ENCODE measurements around the gene ARL13B. TPM values are rescaled to one million over a fixed set of nuclear protein-coding genes. Genes with fewer than 3 reads are reported as not detected.
"Not testable (repeated sequence)": the region's sequence is repeated elsewhere in the genome, so short reads cannot be mapped to it uniquely, and the experiment has no call there.

ARL13B gene
- total RNA-seq, 1 donor from 2014 or later, result 12.2 TPM

DNA sequence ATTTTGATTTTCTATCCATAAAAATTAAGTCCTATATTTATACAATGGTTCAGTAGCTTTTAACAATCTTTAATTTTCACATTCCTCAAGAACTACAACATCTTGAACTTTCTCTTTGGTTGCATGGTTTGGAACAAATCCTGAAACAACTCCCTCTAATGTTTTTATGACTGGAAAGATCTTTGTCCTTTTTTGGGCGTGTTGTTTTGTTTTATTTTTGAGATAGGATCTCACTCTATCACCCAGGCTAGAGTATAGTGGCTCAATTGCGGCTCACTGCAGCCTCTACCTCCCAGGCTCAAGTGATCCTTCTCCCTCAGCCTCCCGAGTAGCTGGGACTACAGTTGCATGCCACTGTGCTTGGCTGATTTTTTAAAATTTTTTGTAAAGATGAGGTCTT lies 44.4 kb downstream of the ARL13B start:
- peak overlapping the region; percentile 38 for H3K27ac Mint-ChIP-seq (ENCODE audit: unreplicated experiment)
- H3K27me3 Mint-ChIP-seq (ENCODE audit: low read depth), result no peaks in the 10 kb centered on the region
- H3K9me3 Mint-ChIP-seq (ENCODE audit: low read depth), result no peaks in the 10 kb centered on the region
- TF ChIP-seq, protein P1, sequence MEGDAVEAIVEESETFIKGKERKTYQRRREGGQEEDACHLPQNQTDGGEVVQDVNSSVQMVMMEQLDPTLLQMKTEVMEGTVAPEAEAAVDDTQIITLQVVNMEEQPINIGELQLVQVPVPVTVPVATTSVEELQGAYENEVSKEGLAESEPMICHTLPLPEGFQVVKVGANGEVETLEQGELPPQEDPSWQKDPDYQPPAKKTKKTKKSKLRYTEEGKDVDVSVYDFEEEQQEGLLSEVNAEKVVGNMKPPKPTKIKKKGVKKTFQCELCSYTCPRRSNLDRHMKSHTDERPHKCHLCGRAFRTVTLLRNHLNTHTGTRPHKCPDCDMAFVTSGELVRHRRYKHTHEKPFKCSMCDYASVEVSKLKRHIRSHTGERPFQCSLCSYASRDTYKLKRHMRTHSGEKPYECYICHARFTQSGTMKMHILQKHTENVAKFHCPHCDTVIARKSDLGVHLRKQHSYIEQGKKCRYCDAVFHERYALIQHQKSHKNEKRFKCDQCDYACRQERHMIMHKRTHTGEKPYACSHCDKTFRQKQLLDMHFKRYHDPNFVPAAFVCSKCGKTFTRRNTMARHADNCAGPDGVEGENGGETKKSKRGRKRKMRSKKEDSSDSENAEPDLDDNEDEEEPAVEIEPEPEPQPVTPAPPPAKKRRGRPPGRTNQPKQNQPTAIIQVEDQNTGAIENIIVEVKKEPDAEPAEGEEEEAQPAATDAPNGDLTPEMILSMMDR (IDR thresholded peaks at IDR 0.05), result no peak
- H3K4me1 Mint-ChIP-seq (ENCODE audit: low read depth), result peaks cover 6% of the 10 kb centered on the region
- DNase-seq (ENCODE audit: low spot score), result no peak
- H3K4me3 Mint-ChIP-seq (ENCODE audit: unreplicated experiment), result no peak overlapping the region
- H3K36me3 Mint-ChIP-seq (ENCODE audit: low read depth), result no peaks in the 10 kb centered on the region

DNA sequence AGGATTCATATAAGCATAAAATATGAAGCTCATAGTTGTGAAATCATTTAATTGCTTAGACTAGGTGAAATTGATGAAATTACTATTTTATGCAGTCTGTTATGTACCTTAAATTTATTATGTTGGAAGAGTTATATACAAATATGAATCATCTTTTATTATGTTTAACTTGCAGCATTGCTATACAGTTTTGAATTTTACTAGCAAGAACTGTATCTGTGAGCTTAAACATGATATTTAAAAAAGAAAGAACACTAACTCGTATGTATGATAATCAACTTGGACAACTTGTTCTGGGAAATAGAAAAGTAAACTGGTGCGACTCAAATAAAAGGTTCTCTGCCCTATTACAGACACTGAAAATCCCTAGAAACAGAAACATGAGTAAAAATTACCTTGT lies 46.7 kb downstream of the ARL13B start:
- Mint-ChIP-seq H3K4me1 (ENCODE audit: low read depth) (peaks cover 6% of the 10 kb centered on the region), H3K27ac (ENCODE audit: unreplicated experiment) (no peak overlapping the region), H3K36me3 (ENCODE audit: low read depth) (peaks cover 1% of the 10 kb centered on the region), H3K27me3 (ENCODE audit: low read depth) (no peaks in the 10 kb centered on the region), H3K4me3 (ENCODE audit: unreplicated experiment) (no peak overlapping the region), H3K9me3 (ENCODE audit: low read depth) (peaks cover under 1% of the 10 kb centered on the region)
- no peak for DNase-seq (ENCODE audit: low spot score)
- TF ChIP-seq, protein P1 (IDR thresholded peaks at IDR 0.05), result no peak

DNA sequence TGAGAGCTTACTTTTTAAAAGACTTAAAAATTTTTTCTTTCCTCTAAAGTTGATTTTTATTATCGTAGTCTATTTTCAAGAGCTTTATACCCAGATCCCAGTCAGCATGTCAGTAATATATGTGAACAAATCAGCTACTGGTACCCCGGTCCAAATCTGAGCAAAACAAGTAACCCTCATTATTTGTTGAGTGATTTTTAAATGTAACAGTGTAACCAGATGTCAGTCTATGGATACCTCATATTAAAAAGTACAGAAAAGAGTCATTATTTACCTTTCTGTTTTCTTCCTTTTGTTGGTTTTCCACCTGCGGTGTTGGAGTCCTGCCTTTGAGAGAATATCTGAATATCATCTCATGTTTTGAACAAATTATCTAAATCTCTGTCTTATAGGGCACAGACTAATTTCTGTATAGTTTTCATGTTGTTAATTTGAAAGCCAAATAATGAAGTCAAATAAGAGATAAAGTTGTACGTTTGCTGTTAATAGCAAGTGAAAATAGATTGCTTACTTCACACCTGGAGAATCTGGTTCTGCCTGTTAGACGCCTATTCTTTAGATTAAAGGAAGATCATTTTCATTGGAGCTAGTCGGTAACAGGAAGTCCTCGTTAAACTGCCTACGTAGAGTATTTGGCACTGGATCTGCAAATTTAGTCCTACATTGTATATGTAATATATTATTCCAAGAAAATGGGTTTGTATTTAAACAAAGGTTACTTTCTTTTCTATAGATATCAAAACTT lies 48.3 kb downstream of the ARL13B start, which contains the start of gene STX19:
TSS of gene STX19 (minus strand) at position 505 of the 745 bp plus-strand sequence. CDS start 13,328 bp downstream, outside the sequence.
- H3K36me3 Mint-ChIP-seq (ENCODE audit: low read depth), result peaks cover 7% of the 10 kb centered on the region
- H3K4me3 Mint-ChIP-seq (ENCODE audit: unreplicated experiment), result no peak within 1 kb of the TSS
- DNase-seq (ENCODE audit: low spot score), result no peak
- peaks cover 9% of the 10 kb centered on the region for H3K4me1 Mint-ChIP-seq (ENCODE audit: low read depth)
- no peaks in the 10 kb centered on the region for H3K27me3 Mint-ChIP-seq (ENCODE audit: low read depth)
- no peak within 1 kb of the TSS for H3K27ac Mint-ChIP-seq (ENCODE audit: unreplicated experiment)
- H3K9me3 Mint-ChIP-seq (ENCODE audit: low read depth), result peaks cover 8% of the 10 kb centered on the region
- TF ChIP-seq, protein P1 (IDR thresholded peaks at IDR 0.05), result no peak

DNA sequence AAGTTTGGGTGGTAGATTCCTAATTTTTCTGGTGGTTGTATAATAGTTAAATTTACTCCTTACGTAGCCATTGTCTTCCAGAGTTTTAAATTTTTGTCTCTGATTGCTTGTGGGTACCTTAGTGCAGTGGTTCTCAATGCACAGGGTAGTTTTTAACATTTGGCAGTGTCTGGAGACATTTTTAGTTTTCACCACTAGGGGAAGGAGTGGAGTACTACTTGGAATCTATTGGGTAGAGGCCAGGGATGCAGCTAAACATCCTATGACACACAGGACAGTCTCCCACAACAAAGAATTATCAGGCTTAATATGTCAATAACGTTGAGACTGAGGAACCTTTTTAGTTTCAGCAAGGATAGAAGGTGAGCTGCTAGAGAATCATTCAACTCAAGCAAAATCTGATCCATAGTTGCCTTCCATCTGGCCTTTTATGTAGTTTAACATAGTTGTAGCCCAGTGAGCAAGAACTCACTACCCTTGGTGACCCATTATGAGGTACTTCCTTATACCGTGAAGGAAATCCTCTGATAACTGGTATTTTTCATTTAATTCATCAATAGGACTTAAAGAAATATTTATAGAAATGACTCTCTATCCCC lies 57.1 kb downstream of the ARL13B start:
- H3K36me3 Mint-ChIP-seq (ENCODE audit: low read depth), result peaks cover 6% of the 10 kb centered on the region
- TF ChIP-seq, protein P1 (IDR thresholded peaks at IDR 0.05), result peak; percentile 64
- H3K9me3 Mint-ChIP-seq (ENCODE audit: low read depth), result peaks cover 3% of the 10 kb centered on the region
- DNase-seq (ENCODE audit: low spot score), result no peak
- H3K27ac Mint-ChIP-seq (ENCODE audit: unreplicated experiment), result no peak overlapping the region
- no peak overlapping the region for H3K4me3 Mint-ChIP-seq (ENCODE audit: unreplicated experiment)
- peaks cover 2% of the 10 kb centered on the region for H3K4me1 Mint-ChIP-seq (ENCODE audit: low read depth)
- no peaks in the 10 kb centered on the region for H3K27me3 Mint-ChIP-seq (ENCODE audit: low read depth)

DNA sequence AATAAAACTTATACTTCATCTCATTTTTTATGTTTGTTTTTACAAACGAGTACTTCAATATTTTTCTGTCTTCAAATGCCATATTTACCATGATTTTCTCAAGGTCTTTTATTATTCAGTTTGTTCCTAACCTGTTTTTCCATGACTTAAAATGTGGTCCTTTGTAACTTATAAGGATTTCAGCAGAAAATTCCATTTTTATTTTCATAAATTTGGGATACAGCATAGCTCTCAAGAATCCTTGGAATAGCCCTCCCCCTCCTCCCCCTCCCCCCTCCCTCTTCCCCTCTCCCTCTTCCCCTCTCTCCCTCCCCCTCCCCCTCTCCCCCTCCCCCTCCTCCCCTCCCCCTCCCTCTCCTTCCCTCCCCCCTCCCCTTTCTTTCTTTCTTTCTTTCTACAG lies 63.3 kb downstream of the ARL13B start:
- Mint-ChIP-seq H3K27ac (ENCODE audit: unreplicated experiment) (peak overlapping the region; percentile 49), H3K36me3 (ENCODE audit: low read depth) (peaks cover 12% of the 10 kb centered on the region), H3K4me3 (ENCODE audit: unreplicated experiment) (no peak overlapping the region), H3K27me3 (ENCODE audit: low read depth) (no peaks in the 10 kb centered on the region), H3K4me1 (ENCODE audit: low read depth) (no peaks in the 10 kb centered on the region), H3K9me3 (ENCODE audit: low read depth) (no peaks in the 10 kb centered on the region)
- TF ChIP-seq, protein P1 (IDR thresholded peaks at IDR 0.05), result no peak
- no peak for DNase-seq (ENCODE audit: low spot score)

DNA sequence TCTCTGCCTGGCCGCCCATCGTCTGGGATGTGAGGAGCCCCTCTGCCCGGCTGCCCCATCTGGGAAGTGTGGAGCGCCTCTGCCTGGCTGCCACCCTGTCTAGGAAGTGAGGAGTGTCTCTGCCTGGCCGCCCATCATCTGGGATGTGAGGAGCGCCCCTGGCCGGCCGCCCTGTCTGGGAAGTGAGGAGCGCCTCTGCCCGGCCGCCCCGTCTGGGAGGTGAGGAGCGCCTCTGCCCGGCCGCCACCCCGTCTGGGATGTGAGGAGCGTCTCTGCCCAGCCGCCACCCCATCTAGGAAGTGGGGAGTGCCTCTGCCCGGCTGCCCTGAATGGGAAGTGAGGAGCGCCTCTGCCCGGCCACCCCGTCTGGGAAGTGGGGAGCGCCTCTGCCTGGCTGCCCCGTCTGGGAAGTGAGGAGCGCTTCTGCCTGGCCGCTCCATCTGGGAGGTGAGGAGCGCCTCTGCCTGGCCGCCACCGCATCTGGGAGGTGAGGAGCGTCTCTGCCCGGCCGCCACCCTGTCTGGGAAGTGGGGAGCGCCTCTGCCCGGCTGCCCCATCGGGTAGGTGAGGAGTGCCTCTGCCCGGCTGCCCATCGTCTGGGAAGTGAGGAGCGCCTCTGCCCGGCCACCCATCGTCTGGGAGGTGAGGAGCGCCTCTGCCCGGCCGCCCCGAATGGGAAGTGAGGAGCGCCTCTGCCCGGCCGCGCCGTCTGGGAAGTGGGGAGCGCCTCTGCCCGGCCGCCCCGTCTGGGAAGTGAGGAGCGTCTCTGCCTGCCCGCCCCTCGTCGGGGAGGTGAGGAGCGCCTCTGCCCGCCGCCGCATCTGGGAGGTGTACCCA lies 64.4 kb downstream of the ARL13B start:
- not testable (repeated sequence) for H3K9me3 Mint-ChIP-seq (ENCODE audit: low read depth); H3K27ac Mint-ChIP-seq (ENCODE audit: unreplicated experiment); H3K4me1 Mint-ChIP-seq (ENCODE audit: low read depth); H3K4me3 Mint-ChIP-seq (ENCODE audit: unreplicated experiment); DNase-seq (ENCODE audit: low spot score); H3K27me3 Mint-ChIP-seq (ENCODE audit: low read depth)
- H3K36me3 Mint-ChIP-seq (ENCODE audit: low read depth), result peaks cover 12% of the 10 kb centered on the region
